Common myeloid progenitor, CD34-positive (primary cell): Measurements from ENCODE around the gene CHRNA4.

Source experiments
- CTCF ChIA-PET: fragments of 350-600 bp; sonication (Branson Sonifier 250); formaldehyde crosslinking; loops from one replicate; lab custom pipeline; 2021; ENCODE audit warnings: antibody characterized with exemption; lab: Charles Lee
- POLR2A ChIA-PET: fragments of 350-600 bp; sonication (Branson Sonifier 250); formaldehyde crosslinking; loops from one replicate; lab custom pipeline; 2021; ENCODE audit warnings: antibody characterized with exemption; lab: Charles Lee
- DNase-seq, 3 donors: peaks; one replicate each; pipeline versions ENCODE4 v3.0.0 to v3.0.0-alpha.2; 2013
- H3K27ac ChIP-seq, 2 experiments: 1 replicate in 1 of 2; 2 replicates in 1 of 2; pipeline ENCODE4 v1.7.0; 2013; ENCODE audit warnings: inconsistent platforms in 2 of 2, low read length in 2 of 2, mild to moderate bottlenecking in 2 of 2, low read depth in 1 of 2, moderate library complexity in 1 of 2; ENCODE audit not compliant: severe bottlenecking in 2 of 2, insufficient read depth in 1 of 2, poor library complexity in 1 of 2
- H3K27me3 ChIP-seq, 5 experiments: replicated peaks in 2 of 5; 1 replicate in 3 of 5; 2 replicates in 2 of 5; pipeline versions ENCODE4 v1.6.1 to v1.7.0; 2013; ENCODE audit warnings: low read length in 4 of 5, mild to moderate bottlenecking in 2 of 5, moderate library complexity in 2 of 5, inconsistent platforms in 1 of 5; ENCODE audit not compliant: insufficient read depth in 5 of 5, control insufficient read depth in 4 of 5
- H3K36me3 ChIP-seq, 4 experiments: 1 replicate in 2 of 4; 2 replicates in 2 of 4; pipeline versions ENCODE4 v1.6.1 to v1.7.0; 2013; ENCODE audit warnings: low read length in 3 of 4, control low read depth in 1 of 4, mild to moderate bottlenecking in 1 of 4; ENCODE audit not compliant: control insufficient read depth in 4 of 4, insufficient read depth in 4 of 4
- H3K4me1 ChIP-seq, 4 experiments: 1 replicate in 3 of 4; 2 replicates in 1 of 4; pipeline versions ENCODE4 v1.6.1 to v1.7.1; 2013; ENCODE audit warnings: low read length in 3 of 4, mild to moderate bottlenecking in 3 of 4, control low read depth in 1 of 4, inconsistent platforms in 1 of 4, moderate library complexity in 1 of 4; ENCODE audit not compliant: control insufficient read depth in 4 of 4, insufficient read depth in 4 of 4; ENCODE audit errors: control extremely low read depth in 1 of 4
- H3K4me3 ChIP-seq, 7 experiments: 1 replicate in 4 of 7; 2 replicates in 3 of 7; pipeline versions ENCODE4 v1.5.1 to v1.7.0; 2013; ENCODE audit warnings: mild to moderate bottlenecking in 7 of 7, low read length in 6 of 7, moderate library complexity in 6 of 7, inconsistent platforms in 2 of 7, low read depth in 2 of 7, control low read depth in 1 of 7; ENCODE audit not compliant: insufficient read depth in 4 of 7, control insufficient read depth in 1 of 7; ENCODE audit errors: extremely low read depth in 1 of 7
- H3K9me3 ChIP-seq, 5 experiments: 1 replicate in 4 of 5; 2 replicates in 1 of 5; pipeline versions ENCODE4 v1.6.1 to v1.7.1; 2013; ENCODE audit warnings: low read length in 4 of 5, mild to moderate bottlenecking in 2 of 5, inconsistent platforms in 1 of 5, low read depth in 1 of 5, moderate library complexity in 1 of 5; ENCODE audit not compliant: control insufficient read depth in 4 of 5, insufficient read depth in 2 of 5; ENCODE audit errors: control extremely low read depth in 1 of 5
- WGBS: methylation state at CpG from one replicate; pipeline ENCODE4 v1.1.5; 2013; ENCODE audit not compliant: insufficient coverage; 5-methylcytosine and 5-hydroxymethylcytosine counted together

CHRNA4 gene

GRCh38 chr20:63347081-63347741 lies 13.9 kb downstream of the CHRNA4 start:
- CTCF ChIA-PET, result no interaction called here
- POLR2A ChIA-PET, result no interaction called here
- WGBS, result 86% methylated on average over 30 of the region's 33 CpGs
- no peaks in the 10 kb centered on the region for H3K4me1 ChIP-seq
- no peak for DNase-seq
- H3K27me3 ChIP-seq, result peaks cover 0 to 44% (median 4%) of the 10 kb centered on the region in 5 experiments
- H3K36me3 ChIP-seq, result no peaks in the 10 kb centered on the region
- no peak overlapping the region for H3K27ac ChIP-seq
- H3K4me3 ChIP-seq, result no peak overlapping the region
- peaks cover 0 to 7% (median 0%) of the 10 kb centered on the region in 5 experiments for H3K9me3 ChIP-seq

DNA sequence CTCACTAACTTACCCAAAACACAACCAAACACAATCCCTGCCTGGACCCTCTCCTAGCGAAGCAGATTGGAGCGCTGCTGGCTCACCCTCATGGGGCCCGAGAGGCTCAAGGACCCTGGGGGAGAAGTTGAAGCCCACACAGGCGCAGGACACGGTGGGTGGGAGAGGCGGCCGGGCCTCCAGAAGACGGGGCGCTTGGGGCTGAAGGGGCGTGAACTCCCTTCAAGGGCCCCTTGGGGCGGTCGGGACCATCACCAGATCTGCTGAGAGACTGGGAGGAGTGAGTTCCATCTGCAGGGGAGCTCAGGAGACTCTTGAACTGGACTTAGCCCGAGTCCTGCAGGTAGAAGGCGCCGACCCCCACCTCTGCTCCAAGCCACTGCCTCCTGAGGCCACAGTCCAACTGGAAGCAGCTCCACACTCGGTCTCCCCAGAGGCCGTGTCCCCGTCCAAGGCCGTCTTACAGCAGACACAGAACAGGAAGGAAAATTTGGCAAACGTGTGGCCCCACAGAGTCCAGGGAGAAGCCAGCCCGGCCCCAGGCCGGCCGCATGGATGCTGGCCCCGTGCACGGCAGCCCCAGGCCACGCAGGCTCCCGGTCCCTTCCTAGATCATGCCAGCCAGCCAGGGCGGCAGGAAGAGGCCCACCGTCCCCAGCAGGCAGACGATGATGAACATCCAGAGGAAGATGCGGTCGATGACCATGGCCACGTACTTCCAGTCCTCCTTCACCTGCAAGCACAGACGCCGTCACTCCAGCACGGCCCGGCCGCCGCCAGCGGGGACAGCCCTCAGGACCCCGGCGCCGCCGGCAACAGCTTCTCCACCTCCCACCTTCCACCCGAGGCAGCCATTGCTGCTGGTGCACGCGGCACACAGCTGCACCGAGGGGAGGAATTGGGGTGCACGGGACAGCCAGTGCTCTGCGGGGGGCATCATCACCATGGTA lies 14.7 kb downstream of the CHRNA4 start:
- POLR2A ChIA-PET, result no interaction called here

GRCh38 chr20:63345328-63346100 lies 15.6 kb downstream of the CHRNA4 start:
- Histone ChIP-seq H3K4me1 (no peaks in the 10 kb centered on the region), H3K27ac (no peak overlapping the region), H3K9me3 (no peaks in the 10 kb centered on the region), H3K27me3 (peaks cover 0 to 42% (median 6%) of the 10 kb centered on the region in 5 experiments), H3K4me3 (no peak overlapping the region), H3K36me3 (no peaks in the 10 kb centered on the region)
- ChIA-PET CTCF (no interaction called here), POLR2A (no interaction called here)
- DNase-seq, result no peak
- WGBS, result 77% methylated on average over 26 of the region's 27 CpGs

More for the DNA sequence above, 14.7 kb downstream of the CHRNA4 start:
- Histone ChIP-seq H3K4me1 (no peaks in the 10 kb centered on the region), H3K4me3 (no peak overlapping the region), H3K27ac (no peak overlapping the region), H3K36me3 (no peaks in the 10 kb centered on the region), H3K27me3 (peaks cover 0 to 42% (median 6%) of the 10 kb centered on the region in 5 experiments), H3K9me3 (peaks cover 0 to 5% (median 0%) of the 10 kb centered on the region in 5 experiments)
- CTCF ChIA-PET, result no interaction called here
- 76% methylated on average over 39 of the region's 50 CpGs for WGBS
- no peak for DNase-seq

- Histone ChIP-seq H3K9me3 (no peaks in the 10 kb centered on the region), H3K36me3 (no peaks in the 10 kb centered on the region), H3K27me3 (peaks cover 0 to 42% (median 6%) of the 10 kb centered on the region in 5 experiments), H3K4me1 (no peaks in the 10 kb centered on the region), H3K27ac (no peak overlapping the region), H3K4me3 (no peak overlapping the region)
- CTCF ChIA-PET, result interaction anchor here (1.0 kb wide), 1 partner anchor 36 kb away, joined by 3 read pairs; no protein-coding TSS in a partner anchor
- 80% methylated on average over 13 of the region's 21 CpGs for WGBS
- POLR2A ChIA-PET, result no interaction called here
- DNase-seq, result no peak
These were observed 16.4 kb downstream of the CHRNA4 start for GRCh38 chr20:63344616-63345327.

DNA sequence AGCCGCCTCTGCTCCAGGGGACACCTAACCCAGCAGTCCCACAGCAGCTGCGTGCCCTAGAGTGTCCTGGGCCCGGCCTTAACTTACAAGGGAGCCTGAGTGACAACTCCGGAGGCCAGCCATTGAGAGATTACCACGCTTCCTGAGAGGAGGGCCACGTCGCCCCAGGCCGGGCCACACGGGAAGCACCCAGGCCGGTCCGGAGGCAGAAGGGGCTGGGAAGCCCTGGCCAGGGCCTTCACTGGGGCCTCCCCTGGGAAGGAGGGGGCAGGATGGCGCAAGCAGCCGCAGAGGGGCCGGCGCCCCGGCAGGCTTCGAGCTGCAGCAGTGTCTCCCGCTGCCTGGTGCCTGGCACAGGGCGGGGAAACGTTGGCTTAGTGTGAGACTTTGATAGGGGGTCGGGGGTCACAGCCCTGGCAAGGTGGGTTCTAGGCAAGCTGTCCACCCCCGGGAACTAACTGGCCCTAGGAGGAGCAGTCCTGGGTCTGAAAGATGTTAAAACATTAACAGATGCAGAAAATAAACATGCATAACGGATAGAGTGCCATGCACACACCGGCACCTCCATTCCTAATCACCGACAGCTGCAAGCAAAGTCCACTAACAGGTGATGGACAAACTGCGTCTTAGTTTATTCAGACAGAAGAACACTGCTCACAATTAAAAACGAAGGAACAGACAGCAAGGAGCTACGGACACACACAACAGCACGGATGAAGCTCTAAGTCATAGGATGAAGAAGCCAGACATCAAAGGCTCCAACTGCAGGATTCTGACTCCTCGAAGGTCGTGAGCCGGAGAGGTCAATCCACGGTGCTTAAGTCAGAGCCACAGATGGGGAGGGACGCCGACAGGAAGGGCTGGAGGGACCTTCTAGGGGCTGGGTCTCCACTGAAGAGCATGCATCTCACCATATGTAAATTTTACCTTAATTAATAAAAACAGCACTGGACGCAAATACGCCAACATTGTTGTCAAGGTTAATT lies 17.4 kb downstream of the CHRNA4 start:
- no peak overlapping the region for H3K27ac ChIP-seq
- no peak overlapping the region for H3K4me3 ChIP-seq
- no peaks in the 10 kb centered on the region for H3K36me3 ChIP-seq
- POLR2A ChIA-PET, result no interaction called here
- no peak for DNase-seq
- H3K4me1 ChIP-seq, result no peaks in the 10 kb centered on the region
- 73% methylated on average over 34 of the region's 37 CpGs for WGBS
- no peaks in the 10 kb centered on the region for H3K9me3 ChIP-seq
- peaks cover 0 to 42% (median 6%) of the 10 kb centered on the region in 5 experiments for H3K27me3 ChIP-seq
- CTCF ChIA-PET, result interaction anchor here (1.0 kb wide), 1 partner anchor 35 kb away, joined by 3 read pairs; no protein-coding TSS in a partner anchor
